Measurements from ENCODE around the gene TSPYL4. TPM values are rescaled to one million over a fixed set of nuclear protein-coding genes. Genes with fewer than 3 reads are reported as not detected.

The TSPYL4 gene
- total and polyA plus RNA-seq, 2 of the 8 experiments (the other 6 are each of a cell fraction or from before 2014, with no cell fraction given): 20.5 to 22.6 TPM

DNA sequence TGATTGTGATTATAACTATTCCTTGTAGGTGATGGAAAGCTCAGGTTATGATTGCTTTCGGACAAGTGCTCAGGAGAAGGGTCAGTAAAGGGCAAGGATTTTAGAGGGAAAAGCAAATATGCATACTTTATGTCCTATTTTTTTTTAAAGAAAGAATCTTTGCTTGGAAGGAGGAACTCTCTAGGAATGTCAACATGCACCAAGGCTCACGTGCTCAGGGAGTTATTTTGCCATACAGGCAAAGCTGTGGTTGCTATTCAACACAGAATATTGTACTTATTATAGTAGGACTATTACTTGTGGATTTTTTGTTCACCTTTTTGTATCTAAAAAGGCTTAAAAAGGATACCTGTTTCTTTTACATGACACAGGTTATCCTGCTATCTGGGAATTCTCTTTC is 28.8 kb upstream of the TSPYL4 start:
- Histone ChIP-seq H2BK12ac (ENCODE audit: low read depth, low read length) (no peak overlapping the region), H3K23ac (ENCODE audit: insufficient read length) (no peak overlapping the region), H3K56ac (replicated peaks; ENCODE audit: insufficient read length, low read depth, low read length) (no peak overlapping the region), H4K8ac (ENCODE audit: extremely low read depth, insufficient read depth, low read length) (no peak overlapping the region), H2AK5ac (ENCODE audit: low read depth, low read length) (no peak overlapping the region), H3K14ac (ENCODE audit: insufficient read length) (no peak overlapping the region), H2BK20ac (ENCODE audit: low read length) (no peak overlapping the region), H2BK15ac (ENCODE audit: low read length) (no peak overlapping the region), H3K9me3 (ENCODE audit: insufficient read depth in 2 of 2, low read depth in 1 of 2, low read length in 1 of 2) (no peaks in the 10 kb centered on the region), H3K27me3 (replicated peaks in 1 of 4; ENCODE audit: control insufficient read depth in 3 of 4, extremely low read depth in 1 of 4, insufficient read depth in 3 of 4, low read length in 3 of 4) (no peaks in the 10 kb centered on the region), H3K4me1 (replicated peaks in 1 of 4; ENCODE audit: control insufficient read depth in 3 of 4, insufficient read depth in 4 of 4, low read length in 3 of 4) (peaks cover 3 to 12% (median 10%) of the 10 kb centered on the region in 4 experiments; a peak in 5 of 7 replicates), H3K27ac (ENCODE audit: low read depth, low read length) (no peak overlapping the region), H2BK120ac (replicated peaks; ENCODE audit: low read depth, low read length) (no peak overlapping the region), H3K18ac (ENCODE audit: extremely low read depth, low read length) (no peak overlapping the region), H2BK5ac (ENCODE audit: low read depth, low read length) (no peak overlapping the region), H2AFZ (ENCODE audit: low read length) (no peak overlapping the region), H3K9ac (replicated peaks in 1 of 4; ENCODE audit: extremely low read depth in 1 of 4, low read depth in 3 of 4, low read length in 3 of 4) (no peak overlapping the region), H3K36me3 (ENCODE audit: control insufficient read depth in 2 of 4, insufficient read depth in 4 of 4, low read length in 3 of 4) (peaks cover 2 to 6% (median 4%) of the 10 kb centered on the region in 4 experiments; a peak in 3 of 8 replicates), H4K20me1 (replicated peaks in 1 of 2; ENCODE audit: control insufficient read depth in 1 of 2, insufficient read depth in 2 of 2, low read length in 2 of 2) (peaks cover 5 to 12% of the 10 kb centered on the region in 2 experiments), H3K4ac (replicated peaks; ENCODE audit: insufficient read length, low read depth, low read length) (no peak overlapping the region), H3K79me2 (ENCODE audit: control insufficient read depth in 1 of 2, insufficient read depth in 2 of 2, low read length in 2 of 2) (peaks cover 7 to 16% of the 10 kb centered on the region in 2 experiments), H3K4me3 (ENCODE audit: extremely low read depth in 1 of 4, insufficient read depth in 2 of 4, low read depth in 3 of 4, low read length in 4 of 4) (no peak overlapping the region), H4K5ac (ENCODE audit: insufficient read length, low read depth, low read length) (no peak overlapping the region), H3K4me2 (ENCODE audit: insufficient read depth in 1 of 2, low read depth in 2 of 2, low read length in 2 of 2) (no peak overlapping the region), H3K79me1 (ENCODE audit: low read depth, low read length) (peaks cover 6% of the 10 kb centered on the region), H4K91ac (replicated peaks; ENCODE audit: insufficient read length, low read length) (no peak overlapping the region), H3K23me2 (ENCODE audit: low read depth, low read length) (peaks cover 6% of the 10 kb centered on the region)
- FAIRE-seq (no peak), DNase-seq (ENCODE audit: low read depth in 1 of 2, low spot score in 2 of 2) (no peak)
- ChIA-PET POLR2A (ENCODE audit: partially characterized antibody) (interaction anchor here (0.9 to 1.3 kb wide), 3 partner anchors 11 to 120 kb away, joined by 3 to 4 read pairs (median 3); no protein-coding TSS in a partner anchor), CTCF (ENCODE audit: partially characterized antibody) (interaction anchor here (0.5 to 1.5 kb wide), 4 partner anchors 10 to 252 kb away, joined by 3 to 7 read pairs (median 4); no protein-coding TSS in a partner anchor)
- WGBS, 2 experiments (ENCODE audit: extremely low coverage in 1 of 2, insufficient coverage in 1 of 2, insufficient read length in 1 of 2, insufficient replicate concordance in 2 of 2, low coverage in 1 of 2, low lambda C conversion rate in 2 of 2, missing lambda C conversion rate in 1 of 2): 83% methylated on average over 2 of the region's 2 CpGs; no CpG with 5 or more reads in 1 of the 2 experiments
- TF ChIP-seq, protein P1, sequence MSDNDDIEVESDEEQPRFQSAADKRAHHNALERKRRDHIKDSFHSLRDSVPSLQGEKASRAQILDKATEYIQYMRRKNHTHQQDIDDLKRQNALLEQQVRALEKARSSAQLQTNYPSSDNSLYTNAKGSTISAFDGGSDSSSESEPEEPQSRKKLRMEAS (IDR thresholded peaks at IDR 0.05): no peak
- TF ChIP-seq CBX8 (IDR thresholded peaks at IDR 0.05; ENCODE audit: borderline replicate concordance, low read depth, low read length): no peak
- no peak for TF ChIP-seq CHD1 (IDR thresholded peaks at IDR 0.05; ENCODE audit: low read depth, low read length)
- no peak for TF ChIP-seq SAP30 (IDR thresholded peaks at IDR 0.05; ENCODE audit: insufficient read depth, insufficient replicate concordance, low read length)
- no peak for TF ChIP-seq FOSL1 (IDR thresholded peaks at IDR 0.05; ENCODE audit: insufficient read depth, low read depth, low read length)
- no peak for TF ChIP-seq RXRA (IDR thresholded peaks at IDR 0.05; ENCODE audit: insufficient read depth, low read depth, low read length)
- TF ChIP-seq KDM5A (IDR thresholded peaks at IDR 0.05; ENCODE audit: low read length): no peak
- TF ChIP-seq PHF8 (conservative IDR thresholded peaks at IDR 0.05; ENCODE audit: low read depth, low read length): no peak
- no peak for TF ChIP-seq POLR2A (IDR thresholded peaks at IDR 0.05; ENCODE audit: control extremely low read depth in 1 of 2, low read depth in 2 of 2, low read length in 2 of 2)
- TF ChIP-seq CEBPB (IDR thresholded peaks at IDR 0.05; ENCODE audit: low read depth, low read length): no peak
- no peak for TF ChIP-seq KDM1A (IDR thresholded peaks at IDR 0.05; ENCODE audit: borderline replicate concordance, low read length)
- TF ChIP-seq, protein P2, sequence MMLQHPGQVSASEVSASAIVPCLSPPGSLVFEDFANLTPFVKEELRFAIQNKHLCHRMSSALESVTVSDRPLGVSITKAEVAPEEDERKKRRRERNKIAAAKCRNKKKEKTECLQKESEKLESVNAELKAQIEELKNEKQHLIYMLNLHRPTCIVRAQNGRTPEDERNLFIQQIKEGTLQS (IDR thresholded peaks at IDR 0.05; ENCODE audit: insufficient read depth, low read depth, low read length): no peak
- no peak for TF ChIP-seq TAF1 (IDR thresholded peaks at IDR 0.05; ENCODE audit: low read depth, low read length)
- no peak for TF ChIP-seq ZNF274 (IDR thresholded peaks at IDR 0.05; ENCODE audit: borderline replicate concordance, extremely low read depth, low read length)
